GM06990 (cell line): ENCODE results near the gene SPATA2.

Source experiments
- DNase-seq: peaks from one replicate; pipeline ENCODE4 v3.0.0-alpha.2; 2011; ENCODE audit not compliant: insufficient read length; ENCODE audit errors: extremely low read depth
- H3K27me3 ChIP-seq: replicated peaks from 2 replicates; pipeline ENCODE4 v1.6.0; 2011; ENCODE audit warnings: low read length; ENCODE audit not compliant: control insufficient read depth, insufficient read depth
- H3K36me3 ChIP-seq: 2 replicates; pipeline ENCODE4 v1.5.1; 2011; ENCODE audit warnings: low read length; ENCODE audit not compliant: control insufficient read depth, insufficient read depth
- H3K4me3 ChIP-seq: replicated peaks from 2 replicates; pipeline ENCODE4 v1.5.1; 2011; ENCODE audit warnings: low read depth, mild to moderate bottlenecking, control low read depth, low read length
- TF ChIP-seq, protein P1 (sequence below): IDR thresholded peaks from 2 replicates; pipeline ENCODE4 v1.5.1; 2011; ENCODE audit warnings: low read length, control low read depth, mild to moderate bottlenecking, inconsistent platforms; ENCODE audit not compliant: insufficient read depth, poor library complexity, severe bottlenecking

SPATA2 gene

DNA sequence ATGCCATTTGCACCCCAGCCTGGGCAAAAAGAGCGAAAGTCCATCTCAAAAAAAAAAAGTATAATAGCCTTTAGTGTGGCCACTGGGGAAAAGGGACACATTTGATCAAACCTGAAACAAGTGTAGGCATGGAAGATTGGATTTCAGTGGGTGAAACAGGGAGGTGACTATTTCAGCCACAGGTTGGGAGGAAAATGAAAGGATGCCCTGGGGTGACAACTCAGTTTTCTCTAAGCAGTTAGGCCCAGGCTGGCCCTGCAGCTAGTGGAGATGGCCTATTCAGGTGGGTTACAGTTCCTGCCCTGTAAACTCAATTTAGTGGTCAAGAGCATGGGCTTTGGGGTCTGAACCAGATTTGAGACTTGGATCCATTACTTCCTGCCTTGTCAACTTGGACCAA is 36.4 kb downstream of the SPATA2 start:
- TF ChIP-seq, protein P1, sequence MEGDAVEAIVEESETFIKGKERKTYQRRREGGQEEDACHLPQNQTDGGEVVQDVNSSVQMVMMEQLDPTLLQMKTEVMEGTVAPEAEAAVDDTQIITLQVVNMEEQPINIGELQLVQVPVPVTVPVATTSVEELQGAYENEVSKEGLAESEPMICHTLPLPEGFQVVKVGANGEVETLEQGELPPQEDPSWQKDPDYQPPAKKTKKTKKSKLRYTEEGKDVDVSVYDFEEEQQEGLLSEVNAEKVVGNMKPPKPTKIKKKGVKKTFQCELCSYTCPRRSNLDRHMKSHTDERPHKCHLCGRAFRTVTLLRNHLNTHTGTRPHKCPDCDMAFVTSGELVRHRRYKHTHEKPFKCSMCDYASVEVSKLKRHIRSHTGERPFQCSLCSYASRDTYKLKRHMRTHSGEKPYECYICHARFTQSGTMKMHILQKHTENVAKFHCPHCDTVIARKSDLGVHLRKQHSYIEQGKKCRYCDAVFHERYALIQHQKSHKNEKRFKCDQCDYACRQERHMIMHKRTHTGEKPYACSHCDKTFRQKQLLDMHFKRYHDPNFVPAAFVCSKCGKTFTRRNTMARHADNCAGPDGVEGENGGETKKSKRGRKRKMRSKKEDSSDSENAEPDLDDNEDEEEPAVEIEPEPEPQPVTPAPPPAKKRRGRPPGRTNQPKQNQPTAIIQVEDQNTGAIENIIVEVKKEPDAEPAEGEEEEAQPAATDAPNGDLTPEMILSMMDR, result no peak
- H3K4me3 ChIP-seq, result no peak overlapping the region
- peaks cover 21% of the 10 kb centered on the region for H3K36me3 ChIP-seq
- H3K27me3 ChIP-seq, result no peaks in the 10 kb centered on the region
- no peak for DNase-seq

DNA sequence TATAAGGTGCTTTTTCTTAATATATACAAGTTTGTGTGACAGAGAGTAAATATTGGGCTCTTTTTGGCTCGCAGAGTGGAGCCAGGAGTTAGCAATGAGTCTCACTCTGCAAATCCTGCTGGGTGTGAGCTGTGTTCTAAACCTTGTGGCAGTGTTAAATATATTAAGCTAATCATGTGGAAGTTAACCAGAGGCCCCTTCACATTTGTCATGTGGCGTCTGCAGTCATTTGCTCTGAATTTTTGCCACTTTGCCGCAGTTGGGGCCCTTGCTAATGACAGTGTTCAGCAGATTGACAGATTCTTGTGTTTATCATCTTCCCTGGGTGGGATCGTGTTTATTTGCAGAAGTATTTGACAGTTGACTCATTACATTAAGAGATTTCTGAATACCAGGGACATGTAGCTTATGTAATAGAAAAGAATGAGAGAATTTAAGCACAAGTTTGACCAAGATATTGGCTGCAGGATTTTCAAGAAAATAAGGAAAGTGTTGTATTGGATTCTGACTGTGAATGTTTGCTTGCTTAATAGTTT is 37.9 kb downstream of the SPATA2 start:
- Histone ChIP-seq H3K36me3 (peaks cover 12% of the 10 kb centered on the region), H3K4me3 (no peak overlapping the region)

DNA sequence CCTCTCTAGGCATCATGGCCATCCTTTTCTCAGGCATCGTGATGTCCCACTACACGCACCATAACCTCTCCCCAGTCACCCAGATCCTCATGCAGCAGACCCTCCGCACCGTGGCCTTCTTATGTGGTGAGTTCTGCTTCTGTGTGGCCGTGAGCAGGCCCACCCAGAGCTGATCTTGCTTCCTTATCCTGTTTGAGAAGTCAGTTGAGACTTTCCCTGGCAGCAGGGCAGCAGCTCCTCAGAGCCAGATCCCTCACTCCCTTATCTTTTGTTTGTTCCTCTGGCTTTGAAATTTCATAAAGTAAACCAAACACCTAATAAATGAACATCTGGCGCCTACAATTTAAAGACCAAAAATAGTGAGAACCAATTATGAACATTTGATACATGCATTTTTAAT is 40.6 kb downstream of the SPATA2 start:
- H3K4me3 ChIP-seq, result no peak overlapping the region
- peaks cover 9% of the 10 kb centered on the region for H3K36me3 ChIP-seq
- TF ChIP-seq, protein P1, result no peak
- no peaks in the 10 kb centered on the region for H3K27me3 ChIP-seq
- no peak for DNase-seq

More for the DNA sequence above, 37.9 kb downstream of the SPATA2 start:
- no peak for DNase-seq
- H3K27me3 ChIP-seq, result no peaks in the 10 kb centered on the region
- TF ChIP-seq, protein P1, result no peak

DNA sequence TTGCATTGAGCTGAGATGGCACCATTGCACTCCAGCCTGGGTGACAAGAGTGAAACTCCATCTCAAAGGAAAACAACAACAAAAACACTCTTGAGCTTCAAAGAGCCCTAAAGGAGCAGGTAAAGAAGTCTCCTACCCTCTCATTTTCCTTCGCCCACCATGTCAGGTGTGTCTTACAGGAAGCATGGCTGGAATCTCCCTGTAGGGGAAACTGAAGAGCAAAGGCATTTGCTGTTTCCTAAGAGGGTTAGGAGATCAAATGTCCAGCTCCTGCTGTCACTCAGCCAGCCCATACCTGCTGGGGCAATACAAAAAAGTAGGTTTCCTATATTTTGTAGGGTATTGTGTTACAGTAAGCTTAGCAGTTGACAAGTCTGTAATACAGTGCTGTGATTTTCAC is 43.3 kb downstream of the SPATA2 start:
- Histone ChIP-seq H3K36me3 (peaks cover 9% of the 10 kb centered on the region), H3K27me3 (no peaks in the 10 kb centered on the region), H3K4me3 (no peak overlapping the region)
- TF ChIP-seq, protein P1, result no peak
- DNase-seq, result no peak

DNA sequence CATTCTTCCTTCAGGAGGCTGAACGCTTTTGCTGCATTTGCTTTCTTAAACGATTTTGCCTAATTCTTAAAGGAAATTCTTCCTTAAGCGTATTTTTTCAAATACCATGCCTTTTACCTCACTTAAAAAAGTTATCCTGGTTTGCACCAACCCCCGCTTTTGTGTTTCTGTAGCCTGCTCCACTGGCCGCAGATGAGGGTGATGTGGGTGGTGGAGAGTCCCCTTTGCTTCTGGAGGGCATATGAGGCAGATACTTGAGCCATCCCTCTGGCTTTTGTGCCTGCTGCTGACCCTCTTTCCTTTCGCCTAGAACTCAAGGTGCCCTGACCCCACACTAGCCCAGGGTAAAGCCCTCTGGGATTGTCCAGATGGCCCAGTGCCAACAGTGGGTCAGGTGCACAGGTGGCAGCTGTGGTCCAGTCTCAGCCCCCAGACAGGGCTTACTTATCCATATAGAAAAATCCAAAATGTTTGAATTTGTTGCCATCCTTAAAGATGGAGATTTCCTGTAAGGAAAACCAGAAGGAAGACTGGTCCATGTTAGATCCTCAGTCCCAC is 43.9 kb downstream of the SPATA2 start:
- TF ChIP-seq, protein P1, result no peak
- no peak for DNase-seq
- peaks cover 9% of the 10 kb centered on the region for H3K36me3 ChIP-seq
- H3K4me3 ChIP-seq, result no peak overlapping the region
- no peaks in the 10 kb centered on the region for H3K27me3 ChIP-seq

DNA sequence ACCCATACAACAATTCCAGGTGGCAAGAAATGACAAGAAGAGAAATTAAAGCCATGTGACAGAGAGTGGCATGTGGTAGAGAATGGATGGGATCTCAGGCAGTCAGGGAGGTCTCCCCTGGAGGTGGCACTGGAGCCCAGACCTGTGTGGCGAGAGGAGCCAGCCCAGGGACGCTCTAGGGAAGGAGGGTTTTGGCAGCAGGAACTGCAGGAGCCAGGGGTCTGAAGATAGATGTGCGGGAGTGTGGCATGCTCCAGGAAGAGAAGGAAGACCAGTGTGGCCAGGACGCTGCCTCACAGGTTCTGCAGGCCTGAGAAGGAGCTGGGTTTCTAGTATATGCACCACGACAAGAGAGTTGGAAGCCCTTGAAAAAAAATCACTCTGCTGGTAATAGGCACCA is 45.1 kb downstream of the SPATA2 start:
- TF ChIP-seq, protein P1, result no peak
- Histone ChIP-seq H3K36me3 (peaks cover 6% of the 10 kb centered on the region), H3K27me3 (no peaks in the 10 kb centered on the region), H3K4me3 (no peak overlapping the region)
- DNase-seq, result no peak
